Activated CD4-positive, CD25-positive, alpha-beta regulatory T cell treated with anti-CD3 and anti-CD28 coated beads, Interleukin-2, amount 50 U/mL, for 72 hours (primary cell): ENCODE measurements around the gene CRTC3.

Source experiments
- DNase-seq: peaks from one replicate; pipeline ENCODE4 v3.0.0; 2021

The CRTC3 gene

GRCh38 chr15:90597577-90597976 is 67.9 kb downstream of the CRTC3 start:
- no peak for DNase-seq

DNA sequence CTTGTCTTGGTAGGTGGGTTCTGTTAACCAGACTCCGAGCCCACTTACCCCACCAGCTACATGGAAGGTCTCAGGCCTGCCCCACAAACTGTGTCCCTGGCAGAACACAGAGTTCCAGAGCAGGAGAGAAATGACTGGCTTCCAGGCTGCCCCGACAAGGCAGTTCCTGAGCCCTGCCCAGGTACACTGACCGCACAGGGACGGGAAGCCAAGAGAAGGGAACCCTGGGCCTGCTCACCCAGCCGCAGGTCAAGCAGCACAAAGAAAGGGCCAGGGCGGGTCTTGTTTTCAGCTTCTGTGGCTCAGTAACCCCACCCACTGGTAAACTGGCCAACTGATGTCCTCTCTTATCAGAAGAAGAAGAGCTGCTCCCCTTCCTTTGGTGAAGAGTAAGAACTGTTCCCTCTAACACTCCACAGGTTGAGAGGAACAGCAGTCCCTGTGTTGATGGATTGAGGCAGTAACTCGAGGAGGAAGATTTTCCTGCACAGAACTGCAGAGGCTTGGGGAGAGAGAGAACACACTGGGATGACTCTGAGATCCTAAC is 68.4 kb downstream of the CRTC3 start:
- peak; percentile 34 for DNase-seq

GRCh38 chr15:90598679-90599078 is 69.0 kb downstream of the CRTC3 start:
- DNase-seq, result no peak

DNA sequence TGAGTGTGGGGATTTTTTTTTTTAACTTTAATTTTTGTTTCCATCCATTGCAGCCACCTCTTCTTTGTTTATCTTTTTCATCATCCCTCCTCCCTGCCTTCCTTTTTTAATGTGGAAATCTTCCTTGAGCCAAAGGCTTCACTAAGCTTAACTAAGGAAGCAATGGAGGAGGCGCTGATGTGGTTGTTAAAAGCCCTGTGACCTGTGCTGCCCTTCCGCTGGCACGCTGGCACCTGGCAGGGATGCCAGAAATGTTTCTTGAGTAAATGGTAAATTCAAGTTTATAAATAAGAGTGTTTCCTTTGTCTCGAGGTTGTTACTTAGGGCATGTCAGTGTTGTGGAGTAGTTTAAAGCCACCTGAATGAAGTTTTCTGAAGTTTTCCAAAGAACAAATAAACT is 69.4 kb downstream of the CRTC3 start:
- no peak for DNase-seq

- no peak for DNase-seq
Measured at GRCh38 chr15:90599644-90600043, 69.9 kb downstream of the CRTC3 start.

- DNase-seq, result no peak
Measured at GRCh38 chr15:90600954-90601353, 71.2 kb downstream of the CRTC3 start.

DNA sequence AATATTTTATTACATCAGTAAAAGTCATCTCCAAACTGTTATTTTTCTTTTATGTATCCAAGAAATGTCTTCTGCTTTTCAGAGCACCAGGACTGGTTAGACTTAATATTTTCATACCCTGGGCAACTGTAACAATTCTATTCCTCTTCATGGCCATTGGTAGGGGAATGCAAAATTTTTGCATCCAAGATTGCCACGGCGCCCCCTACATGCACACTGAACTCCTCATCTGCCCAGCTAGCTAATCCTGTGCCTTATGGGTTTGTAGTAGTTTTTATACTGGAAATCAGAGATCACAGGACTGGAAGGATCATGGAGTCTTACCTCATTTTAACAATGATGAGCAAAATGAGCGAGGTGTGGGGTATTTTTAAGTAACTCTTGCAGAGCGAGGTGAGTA is 74.2 kb downstream of the CRTC3 start:
- peak; percentile 42 for DNase-seq

- no peak for DNase-seq
Measured at GRCh38 chr15:90606641-90607040, 76.9 kb downstream of the CRTC3 start.

- no peak for DNase-seq
Measured at GRCh38 chr15:90607361-90607760, 77.6 kb downstream of the CRTC3 start.

- DNase-seq, result no peak
Measured at GRCh38 chr15:90609242-90610180, 79.8 kb downstream of the CRTC3 start.

DNA sequence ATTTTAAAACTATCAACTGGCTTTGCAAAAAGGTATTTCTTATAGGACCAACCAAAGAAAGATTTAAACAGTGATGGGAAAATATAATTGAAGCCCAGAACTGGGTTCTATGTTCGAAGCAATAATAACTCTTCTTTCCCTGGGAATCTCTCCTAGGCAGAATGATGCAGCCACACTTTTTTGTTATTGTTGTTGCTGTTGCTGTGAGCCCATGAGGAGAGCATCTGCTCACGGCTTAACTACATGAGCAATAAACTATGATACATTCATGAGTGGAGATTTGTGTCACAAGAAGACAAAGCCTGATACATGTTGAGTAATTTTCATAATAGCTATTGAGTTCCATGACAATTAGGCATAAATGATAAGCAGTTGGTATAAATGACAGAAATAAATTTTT is 80.5 kb downstream of the CRTC3 start:
- DNase-seq, result no peak

DNA sequence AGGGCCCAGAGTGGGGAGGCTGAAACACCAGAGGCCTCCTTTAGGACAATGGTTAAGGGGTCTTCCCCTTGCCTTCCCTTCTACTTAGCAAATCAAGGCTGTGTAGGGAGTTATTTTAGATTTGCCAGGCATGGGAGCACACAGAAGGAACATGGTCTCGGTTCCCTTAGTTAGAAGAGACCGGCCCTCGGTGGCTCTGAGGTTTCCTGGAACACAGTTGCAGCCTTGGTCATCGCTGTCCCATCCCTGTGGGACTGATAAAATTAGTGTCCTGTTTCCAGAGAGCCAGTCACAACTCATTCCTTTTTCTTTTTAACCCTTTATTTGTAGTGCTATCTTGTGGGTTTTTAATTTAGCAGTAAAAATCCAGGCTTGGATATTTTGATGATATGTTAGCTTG is 81.4 kb downstream of the CRTC3 start:
- no peak for DNase-seq

DNA sequence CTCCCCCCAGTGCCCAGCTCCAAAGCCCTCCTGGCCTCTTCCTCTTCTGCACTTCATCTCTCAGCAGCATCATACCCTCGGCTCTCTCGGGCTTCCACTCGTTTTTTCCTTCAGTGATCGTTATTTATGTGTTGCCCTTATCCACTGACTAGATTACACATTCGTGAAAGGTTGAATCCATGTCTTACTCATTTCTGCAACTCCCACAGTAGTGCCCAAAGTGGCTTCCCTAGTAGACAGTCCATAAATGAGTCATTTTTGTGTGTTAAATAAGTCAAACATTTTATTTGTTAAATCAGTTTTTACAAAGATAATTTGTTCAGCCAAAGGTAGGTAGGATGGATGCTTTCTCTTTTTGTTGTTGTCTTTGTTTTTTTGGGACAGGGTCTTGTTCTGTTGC is 87.4 kb downstream of the CRTC3 start:
- no peak for DNase-seq

- DNase-seq, result no peak
Measured at GRCh38 chr15:90617668-90618097, 88.0 kb downstream of the CRTC3 start.

DNA sequence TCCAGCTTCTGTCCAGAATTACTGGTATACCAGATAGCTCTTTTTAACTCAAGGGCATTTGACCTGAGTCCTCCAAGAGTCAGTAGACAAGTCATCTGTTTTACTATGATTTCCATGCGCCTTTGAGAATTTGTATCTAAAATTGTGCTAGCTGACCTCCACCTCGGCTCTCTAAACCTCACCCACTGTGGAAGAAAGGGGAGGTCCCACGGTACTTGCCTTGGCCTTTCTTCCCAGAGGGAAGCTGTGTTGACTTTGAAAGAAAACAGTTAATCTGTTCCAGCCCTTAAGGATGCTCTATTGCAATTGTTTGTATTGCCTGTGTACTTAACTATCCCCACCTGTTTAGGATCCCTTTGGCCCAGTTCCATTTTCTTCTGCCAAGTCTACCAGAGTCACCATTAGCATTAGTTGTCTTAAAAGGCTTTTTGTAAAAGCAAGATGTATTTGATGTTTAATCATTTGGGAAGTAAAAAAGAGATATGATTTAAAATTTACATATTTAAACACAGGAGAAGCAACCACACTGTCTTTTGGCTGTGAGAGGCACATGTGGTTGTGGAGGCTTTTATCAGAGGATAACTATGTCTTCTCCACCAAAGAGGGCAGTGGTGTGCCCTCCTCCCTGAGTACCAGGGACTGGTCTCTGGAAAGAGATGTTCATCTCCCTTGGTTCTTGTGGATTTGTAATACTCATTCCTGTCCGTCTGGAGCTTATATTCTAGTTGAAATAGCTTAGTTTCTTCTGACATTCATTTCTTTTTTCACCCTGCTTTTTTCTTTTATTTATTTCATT is 88.8 kb downstream of the CRTC3 start:
- DNase-seq, result no peak

DNA sequence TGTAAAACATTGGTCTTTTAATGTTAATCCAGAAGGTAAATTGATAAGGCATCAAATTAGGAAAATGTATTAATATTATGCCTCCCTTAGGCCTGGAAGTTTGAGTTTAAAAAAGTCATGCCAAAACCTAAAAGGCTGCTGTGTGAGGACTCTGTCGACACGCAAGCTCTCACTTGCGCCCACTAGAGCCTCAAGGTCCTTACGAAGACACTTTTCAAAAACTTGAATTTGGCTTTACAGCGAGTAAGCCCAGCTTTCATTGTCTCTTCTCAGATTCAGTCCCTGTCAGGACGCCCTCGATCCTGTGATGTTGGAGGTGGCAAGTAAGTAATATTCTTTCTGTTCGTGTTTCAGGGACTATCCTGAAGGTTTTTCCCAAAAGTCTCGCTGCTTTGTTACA is 89.7 kb downstream of the CRTC3 start:
- no peak for DNase-seq

- DNase-seq, result no peak
Measured at GRCh38 chr15:90619939-90620338, 90.2 kb downstream of the CRTC3 start.

GRCh38 chr15:90620379-90621067 is 90.8 kb downstream of the CRTC3 start:
- DNase-seq, result no peak

GRCh38 chr15:90623854-90624253 is 94.1 kb downstream of the CRTC3 start:
- DNase-seq, result no peak

DNA sequence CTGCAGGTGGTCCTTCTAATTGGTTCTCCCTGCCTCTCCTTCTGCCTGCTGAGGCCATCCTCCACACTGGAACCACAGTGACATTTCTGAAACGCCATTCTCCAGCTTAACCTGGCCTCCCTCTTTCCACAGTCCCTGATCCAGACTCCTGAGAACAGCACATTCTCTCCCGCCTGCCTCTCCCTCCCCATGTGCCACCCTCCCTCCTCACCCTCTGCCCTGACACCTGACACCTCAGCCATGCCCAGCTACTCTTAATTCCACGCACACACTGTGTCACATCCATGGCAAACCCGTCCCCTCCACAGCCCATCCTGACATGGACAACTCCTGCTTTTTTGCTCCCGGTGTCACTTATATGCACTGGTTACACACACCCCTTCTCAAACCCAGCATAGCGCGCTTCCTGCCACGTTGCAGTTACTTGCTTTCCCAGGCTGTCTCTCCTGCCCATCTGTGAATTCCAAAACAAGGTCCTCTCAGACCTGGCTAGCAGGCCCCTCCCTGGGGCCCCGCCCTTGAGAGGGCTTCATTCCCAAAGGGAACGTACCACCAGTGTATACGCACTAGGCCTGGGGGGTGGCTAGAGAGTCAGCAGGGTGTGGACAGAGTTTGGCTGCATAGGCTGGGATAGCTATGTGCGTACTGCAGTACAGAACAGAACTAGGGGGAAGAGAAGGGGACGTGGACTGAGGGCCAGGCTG is 94.7 kb downstream of the CRTC3 start:
- DNase-seq, result no peak

GRCh38 chr15:90625037-90625436 is 95.3 kb downstream of the CRTC3 start:
- no peak for DNase-seq

DNA sequence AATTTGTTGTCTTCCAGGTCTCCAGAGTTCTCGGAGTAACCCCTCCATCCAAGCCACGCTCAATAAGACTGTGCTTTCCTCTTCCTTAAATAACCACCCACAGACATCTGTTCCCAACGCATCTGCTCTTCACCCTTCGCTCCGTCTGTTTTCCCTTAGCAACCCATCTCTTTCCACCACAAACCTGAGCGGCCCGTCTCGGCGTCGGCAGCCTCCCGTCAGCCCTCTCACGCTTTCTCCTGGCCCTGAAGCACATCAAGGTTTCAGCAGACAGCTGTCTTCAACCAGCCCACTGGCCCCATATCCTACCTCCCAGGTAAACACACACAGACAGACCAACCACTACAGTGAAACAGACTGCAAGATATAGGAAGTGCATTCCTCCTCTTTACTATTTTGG is 99.5 kb downstream of the CRTC3 start:
- no peak for DNase-seq
